ENCODE results near the gene NUP58. TPM values are rescaled to one million over a fixed set of nuclear protein-coding genes. Genes with fewer than 3 reads are reported as not detected.

NUP58 gene
- total RNA-seq, 1 donor from 2014 or later = 50.7 TPM

DNA sequence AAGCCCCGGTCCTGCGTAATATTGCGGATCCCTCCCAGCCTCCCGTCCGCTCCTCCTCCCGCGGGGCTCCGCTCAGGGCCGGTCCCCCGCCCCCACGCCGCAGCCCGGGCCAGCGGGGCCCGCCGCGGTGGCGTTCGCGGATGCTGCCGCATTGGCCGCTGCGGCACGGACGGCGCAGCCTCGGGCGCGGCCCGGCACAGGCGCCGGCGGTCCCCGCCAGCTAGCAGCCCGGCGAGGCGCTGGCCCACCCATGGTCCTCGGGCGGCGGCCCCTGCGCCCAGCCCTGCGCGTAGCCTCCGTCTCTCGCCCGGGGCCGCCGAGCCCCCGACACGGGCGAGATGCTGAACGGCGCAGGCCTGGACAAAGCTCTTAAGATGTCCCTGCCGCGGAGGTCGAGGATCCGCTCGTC lies 70.5 kb downstream of the NUP58 start, which contains the start of gene ATP8A2:
Gene ATP8A2, plus strand, starts transcription at position 100 of the 409 bp plus-strand sequence. Its CDS starts 239 bp downstream, at position 339.
- no peak for DNase-seq (ENCODE audit: low read depth)
- TF ChIP-seq CTCF (conservative IDR thresholded peaks at IDR 0.05; ENCODE audit: low read depth, low read length) = no peak
- peak within 1 kb of the TSS; percentile 35 for H3K4me3 ChIP-seq (ENCODE audit: low read depth, low read length)

- no peak for DNase-seq (ENCODE audit: low read depth)
- H3K4me3 ChIP-seq (ENCODE audit: low read depth, low read length) = peak overlapping the region; percentile 35
- TF ChIP-seq CTCF (conservative IDR thresholded peaks at IDR 0.05; ENCODE audit: low read depth, low read length) = no peak
These were observed 71.1 kb downstream of the NUP58 start for GRCh38 chr13:25372284-25373081.

GRCh38 chr13:25375727-25376358 lies 74.4 kb downstream of the NUP58 start:
- H3K4me3 ChIP-seq (ENCODE audit: low read depth, low read length) = no peak overlapping the region
- peak; percentile 73 for TF ChIP-seq CTCF (conservative IDR thresholded peaks at IDR 0.05; ENCODE audit: low read depth, low read length)
- DNase-seq (ENCODE audit: low read depth) = no peak

GRCh38 chr13:25377244-25377962 lies 76.0 kb downstream of the NUP58 start:
- TF ChIP-seq CTCF (conservative IDR thresholded peaks at IDR 0.05; ENCODE audit: low read depth, low read length) = no peak
- DNase-seq (ENCODE audit: low read depth) = no peak

DNA sequence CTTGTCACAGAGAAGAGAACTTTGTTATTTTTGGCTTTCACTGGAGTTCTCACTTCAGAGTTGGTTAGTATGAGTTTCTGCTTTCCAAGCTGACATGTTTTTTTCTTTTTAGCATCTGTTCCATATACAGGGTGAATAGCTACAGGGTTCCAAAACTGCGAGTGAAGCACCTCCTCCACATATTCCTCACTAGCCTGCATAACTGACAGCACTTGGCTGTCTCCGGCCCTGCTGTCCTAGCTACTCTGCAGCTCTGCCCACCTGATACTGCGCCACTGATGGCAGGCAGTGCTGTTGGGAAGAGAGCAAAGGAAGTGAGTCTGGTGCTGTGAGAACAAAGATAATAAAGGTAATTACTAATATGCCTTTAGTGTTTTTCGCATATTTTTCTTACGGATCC lies 77.1 kb downstream of the NUP58 start:
- no peak overlapping the region for H3K4me3 ChIP-seq (ENCODE audit: low read depth, low read length)
- DNase-seq (ENCODE audit: low read depth) = no peak
- no peak for TF ChIP-seq CTCF (conservative IDR thresholded peaks at IDR 0.05; ENCODE audit: low read depth, low read length)

More at GRCh38 chr13:25377244-25377962, 76.0 kb downstream of the NUP58 start:
- no peak overlapping the region for H3K4me3 ChIP-seq (ENCODE audit: low read depth, low read length)

DNA sequence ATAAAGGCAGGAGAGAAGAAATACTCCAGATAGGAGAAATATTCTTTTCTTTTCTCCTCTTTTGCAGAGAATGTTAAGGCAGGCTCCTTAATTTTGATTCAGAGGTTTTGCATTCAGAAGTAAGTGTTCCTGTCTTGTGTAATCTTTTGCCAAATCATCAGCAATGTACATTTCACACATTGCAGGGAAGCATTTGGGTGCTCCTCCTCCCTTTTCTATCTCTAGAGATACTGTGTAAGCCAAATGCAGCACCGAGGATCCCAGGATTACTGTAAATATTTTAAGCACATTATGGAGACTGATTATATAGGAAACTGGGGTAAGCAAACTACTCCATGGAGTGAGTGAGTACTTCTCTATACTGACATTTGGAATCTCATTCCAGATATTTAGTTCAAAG lies 77.6 kb downstream of the NUP58 start:
- TF ChIP-seq CTCF (conservative IDR thresholded peaks at IDR 0.05; ENCODE audit: low read depth, low read length) = no peak
- H3K4me3 ChIP-seq (ENCODE audit: low read depth, low read length) = no peak overlapping the region
- DNase-seq (ENCODE audit: low read depth) = no peak

Measured in epithelial cell of proximal tubule (primary cell).